Mesodermal cell (in vitro differentiated cells): ENCODE data around the gene LRRC32.

Experiments used
- H3K27ac ChIP-seq: 2 replicates; pipeline ENCODE4 v1.7.0; 2013; ENCODE audit warnings: mild to moderate bottlenecking, low read depth, low read length, moderate library complexity; ENCODE audit not compliant: severe bottlenecking
- H3K36me3 ChIP-seq: 2 replicates; pipeline ENCODE4 v1.7.1; 2013; ENCODE audit warnings: mild to moderate bottlenecking, low read length, moderate library complexity; ENCODE audit not compliant: control insufficient read depth, insufficient read depth
- H3K4me1 ChIP-seq: one replicate; pipeline ENCODE4 v1.7.1; 2013; ENCODE audit warnings: mild to moderate bottlenecking, low read length; ENCODE audit not compliant: insufficient read depth, control insufficient read depth, poor library complexity, severe bottlenecking
- H3K4me3 ChIP-seq: 2 replicates; pipeline ENCODE4 v1.7.0; 2013; ENCODE audit warnings: low read length, control low read depth, mild to moderate bottlenecking; ENCODE audit not compliant: insufficient read depth, poor library complexity, severe bottlenecking; ENCODE audit errors: extremely low read depth
- H3K9me3 ChIP-seq: 2 replicates; pipeline ENCODE4 v1.7.1; 2013; ENCODE audit warnings: mild to moderate bottlenecking, low read length, moderate library complexity; ENCODE audit not compliant: control insufficient read depth
- WGBS, 2 experiments: methylation state at CpG; one replicate each; pipeline ENCODE4 v1.1.5; 2013; ENCODE audit warnings: missing lambda C conversion rate in 2 of 2; ENCODE audit not compliant: insufficient coverage in 2 of 2; 5-methylcytosine and 5-hydroxymethylcytosine counted together

LRRC32 gene

GRCh38 chr11:76669901-76670484 is 554 bp downstream of the LRRC32 start:
- Histone ChIP-seq H3K36me3 (peaks cover 16% of the 10 kb centered on the region), H3K4me1 (peaks cover 20% of the 10 kb centered on the region), H3K9me3 (no peaks in the 10 kb centered on the region), H3K4me3 (peak overlapping the region; percentile 54), H3K27ac (peak overlapping the region; percentile 49)
- WGBS, 2 experiments, result 24 to 33% methylated on average over 16 to 20 of the region's 24 CpGs

- no peak overlapping the region for H3K27ac ChIP-seq
- peaks cover 25% of the 10 kb centered on the region for H3K4me1 ChIP-seq
- H3K4me3 ChIP-seq, result peak overlapping the region; percentile 54
- no peaks in the 10 kb centered on the region for H3K9me3 ChIP-seq
- WGBS, 2 experiments, result 83 to 90% methylated on average over 2 to 3 of the region's 3 CpGs
- H3K36me3 ChIP-seq, result peaks cover 26% of the 10 kb centered on the region
Measured at GRCh38 chr11:76668362-76669155, 2.0 kb downstream of the LRRC32 start.

- Histone ChIP-seq H3K27ac (no peak overlapping the region), H3K36me3 (peaks cover 33% of the 10 kb centered on the region), H3K9me3 (no peaks in the 10 kb centered on the region), H3K4me3 (peak overlapping the region; percentile 54), H3K4me1 (peaks cover 25% of the 10 kb centered on the region)
- 69 to 76% methylated on average over 6 to 7 of the region's 7 CpGs for WGBS, 2 experiments
Measured at GRCh38 chr11:76667856-76668255, 2.7 kb downstream of the LRRC32 start.

- Histone ChIP-seq H3K4me1 (peaks cover 24% of the 10 kb centered on the region), H3K36me3 (peaks cover 36% of the 10 kb centered on the region), H3K9me3 (no peaks in the 10 kb centered on the region), H3K4me3 (peak overlapping the region; percentile 54), H3K27ac (no peak overlapping the region)
- WGBS, 2 experiments, result 88% methylated on average over 14 of the region's 15 CpGs
Measured at GRCh38 chr11:76667271-76667818, 3.2 kb downstream of the LRRC32 start.

- H3K4me1 ChIP-seq, result peaks cover 19% of the 10 kb centered on the region
- no peaks in the 10 kb centered on the region for H3K9me3 ChIP-seq
- peaks cover 36% of the 10 kb centered on the region for H3K36me3 ChIP-seq
- 89 to 91% methylated on average over 4 to 5 of the region's 5 CpGs for WGBS, 2 experiments
- H3K27ac ChIP-seq, result no peak overlapping the region
- H3K4me3 ChIP-seq, result peak overlapping the region; percentile 54
Measured at GRCh38 chr11:76666830-76667229, 3.7 kb downstream of the LRRC32 start.

- peak overlapping the region; percentile 54 for H3K4me3 ChIP-seq
- H3K9me3 ChIP-seq, result no peaks in the 10 kb centered on the region
- 47 to 56% methylated on average over 6 to 7 of the region's 7 CpGs for WGBS, 2 experiments
- H3K36me3 ChIP-seq, result peaks cover 36% of the 10 kb centered on the region
- H3K27ac ChIP-seq, result no peak overlapping the region
- peaks cover 19% of the 10 kb centered on the region for H3K4me1 ChIP-seq
Measured at GRCh38 chr11:76666408-76666807, 4.1 kb downstream of the LRRC32 start.

- H3K27ac ChIP-seq, result no peak overlapping the region
- H3K9me3 ChIP-seq, result no peaks in the 10 kb centered on the region
- H3K4me1 ChIP-seq, result peaks cover 19% of the 10 kb centered on the region
- H3K36me3 ChIP-seq, result peaks cover 39% of the 10 kb centered on the region
- 86 to 94% methylated on average over 5 to 6 of the region's 6 CpGs for WGBS, 2 experiments
- no peak overlapping the region for H3K4me3 ChIP-seq
Measured at GRCh38 chr11:76665921-76666351, 4.6 kb downstream of the LRRC32 start.

- Histone ChIP-seq H3K36me3 (peaks cover 46% of the 10 kb centered on the region), H3K9me3 (no peaks in the 10 kb centered on the region), H3K27ac (no peak overlapping the region), H3K4me1 (peaks cover 19% of the 10 kb centered on the region), H3K4me3 (no peak overlapping the region)
- WGBS, 2 experiments, result 83% methylated on average over 2 of the region's 2 CpGs; no CpG with 5 or more reads in 1 of the 2 experiments
Measured at GRCh38 chr11:76665172-76665571, 5.4 kb downstream of the LRRC32 start.

- WGBS, 2 experiments, result 87 to 94% methylated on average over 7 to 9 of the region's 11 CpGs
Measured at GRCh38 chr11:76664578-76665061, 5.9 kb downstream of the LRRC32 start.

GRCh38 chr11:76663912-76664440 is 6.6 kb downstream of the LRRC32 start:
- no peak overlapping the region for H3K27ac ChIP-seq

More at GRCh38 chr11:76664578-76665061, 5.9 kb downstream of the LRRC32 start:
- H3K4me3 ChIP-seq, result no peak overlapping the region
- H3K27ac ChIP-seq, result no peak overlapping the region
- H3K4me1 ChIP-seq, result peaks cover 19% of the 10 kb centered on the region
- H3K36me3 ChIP-seq, result peaks cover 52% of the 10 kb centered on the region
- H3K9me3 ChIP-seq, result no peaks in the 10 kb centered on the region

More at GRCh38 chr11:76663912-76664440, 6.6 kb downstream of the LRRC32 start:
- 95 to 96% methylated on average over 4 to 7 of the region's 7 CpGs for WGBS, 2 experiments
- H3K4me3 ChIP-seq, result no peak overlapping the region
- peaks cover 58% of the 10 kb centered on the region for H3K36me3 ChIP-seq
- H3K4me1 ChIP-seq, result peaks cover 19% of the 10 kb centered on the region
- no peaks in the 10 kb centered on the region for H3K9me3 ChIP-seq
